ENCODE data around the gene PPP6R3.
A peak's percentile ranks its signal among the peaks of the same experiment; 100 is the strongest.

DNA sequence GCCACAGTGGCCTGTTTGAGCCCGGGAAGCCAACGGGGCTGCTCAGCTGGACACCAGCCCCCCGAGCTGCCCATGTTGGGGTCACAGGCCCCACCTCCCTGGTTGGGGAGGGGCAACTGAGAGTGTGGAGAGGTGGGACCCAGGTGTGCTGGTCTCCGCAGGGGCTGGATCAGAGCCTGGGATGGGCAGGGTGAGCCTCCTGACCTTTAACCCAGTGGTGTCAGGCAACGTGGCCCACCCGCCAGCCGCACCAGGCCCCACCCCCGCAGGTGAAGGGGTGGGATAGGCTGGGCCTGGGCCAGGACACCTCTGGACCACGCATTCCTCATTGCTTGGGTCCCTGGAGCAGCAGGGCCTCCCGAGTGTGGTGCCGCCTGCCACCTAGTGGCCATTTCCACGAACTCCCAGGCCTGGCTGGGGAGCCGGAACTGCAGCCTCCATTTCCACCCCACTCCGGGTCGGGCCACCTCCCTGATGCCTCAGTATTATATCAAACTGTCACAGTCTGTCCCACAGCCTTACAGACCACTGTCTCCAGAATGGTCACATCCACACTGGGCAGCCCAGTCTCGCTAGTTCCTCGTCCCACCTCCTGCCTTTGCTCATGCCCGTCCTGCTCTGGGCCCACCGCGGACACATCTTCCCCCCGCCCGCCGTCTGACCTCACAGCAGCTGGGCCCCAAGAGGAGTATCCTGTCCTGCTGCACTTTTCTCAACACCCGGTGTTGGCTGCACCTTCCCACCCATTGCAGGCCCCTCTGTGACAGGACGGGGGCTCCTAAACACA, 13.3 kb upstream of the PPP6R3 start:
- no peak for TF ChIP-seq POLR2A (IDR thresholded peaks at IDR 0.05; ENCODE audit: extremely low read depth, insufficient read length)
- peak; percentile 80 for TF ChIP-seq CTCF (IDR thresholded peaks at IDR 0.05; ENCODE audit: low read depth, low read length)
